SK-N-MC (cell line): ENCODE data around the gene NCOA1.
"Not testable (repeated sequence)": the region's sequence is repeated elsewhere in the genome, so short reads cannot be mapped to it uniquely, and the experiment has no call there.

Experiments
- DNase-seq: peaks from one replicate; pipeline ENCODE4 v3.0.0-alpha.2; 2011; ENCODE audit warnings: low read depth, low spot score
- H3K27ac ChIP-seq: fragments of 200-600 bp; sonication (generic); 2 replicates; pipeline ENCODE4 v1.5.1; 2016; ENCODE audit warnings: mixed run types
- H3K36me3 ChIP-seq: fragments of 200-600 bp; sonication (generic); 2 replicates; pipeline ENCODE4 v1.6.1; 2017; ENCODE audit warnings: antibody characterized with exemption, low read length, mixed read lengths; ENCODE audit not compliant: insufficient read depth
- H3K4me3 ChIP-seq: fragments of 200-600 bp; sonication (generic); 2 replicates; pipeline ENCODE4 v1.5.1; 2016
- H3K9ac ChIP-seq: fragments of 200-600 bp; sonication (generic); 2 replicates; pipeline ENCODE4 v1.8.0; 2017; ENCODE audit warnings: mixed run types, mixed read lengths; ENCODE audit not compliant: insufficient read length
- H3K9me3 ChIP-seq: fragments of 200-600 bp; sonication (generic); 2 replicates; pipeline ENCODE4 v1.6.1; 2017; ENCODE audit warnings: low read depth, mild to moderate bottlenecking, antibody characterized with exemption, low read length, moderate library complexity, mixed read lengths
- EZH2 ChIP-seq: fragments of 200-600 bp; sonication (generic); IDR thresholded peaks from one replicate; pipeline ENCODE4 v1.6.1; 2017; ENCODE audit warnings: antibody characterized with exemption
- FOXP2 ChIP-seq: optimal IDR thresholded peaks from 2 replicates; pipeline ENCODE3; 2011; ENCODE audit warnings: mild to moderate bottlenecking, moderate library complexity; ENCODE audit not compliant: insufficient read depth; ENCODE audit errors: extremely low read length, control extremely low read depth
- POLR2AphosphoS5 ChIP-seq: IDR thresholded peaks from 2 replicates; pipeline ENCODE4 v1.6.1; 2012; ENCODE audit warnings: mild to moderate bottlenecking, low read depth, low read length, borderline replicate concordance

The NCOA1 gene

GRCh38 chr2:24551016-24551415, 60.0 kb downstream of the NCOA1 start:
- TF ChIP-seq EZH2 (no peak), FOXP2 (no peak), POLR2AphosphoS5 (no peak)
- H3K9ac ChIP-seq = no peak overlapping the region
- H3K36me3 ChIP-seq = no peaks in the 10 kb centered on the region; the same call in 1 of the 2 replicates
- no peak for DNase-seq
- no peak overlapping the region for H3K27ac ChIP-seq
- H3K9me3 ChIP-seq = no peaks in the 10 kb centered on the region
- H3K4me3 ChIP-seq = no peak overlapping the region

- Histone ChIP-seq H3K9me3 (no peaks in the 10 kb centered on the region), H3K27ac (no peak overlapping the region), H3K4me3 (no peak overlapping the region), H3K36me3 (no peaks in the 10 kb centered on the region; the same call in 1 of the 2 replicates), H3K9ac (no peak overlapping the region)
- DNase-seq = no peak
- TF ChIP-seq EZH2 = no peak
- no peak for TF ChIP-seq FOXP2
- TF ChIP-seq POLR2AphosphoS5 = no peak
Observed at GRCh38 chr2:24552836-24553235, 61.8 kb downstream of the NCOA1 start.

GRCh38 chr2:24558781-24559472, 67.9 kb downstream of the NCOA1 start:
- Histone ChIP-seq H3K9me3 (no peaks in the 10 kb centered on the region), H3K4me3 (peak overlapping the region; percentile 37), H3K27ac (peak overlapping the region; percentile 46; the same call in 1 of the 2 replicates), H3K36me3 (no peaks in the 10 kb centered on the region; the same call in 1 of the 2 replicates), H3K9ac (peak overlapping the region; percentile 11)
- DNase-seq = no peak
- TF ChIP-seq FOXP2 (no peak), POLR2AphosphoS5 (no peak), EZH2 (no peak)

- Histone ChIP-seq H3K4me3 (peak overlapping the region; percentile 37), H3K36me3 (peaks cover 2% of the 10 kb centered on the region; the same call in 1 of the 2 replicates), H3K9ac (peak overlapping the region; percentile 11), H3K9me3 (no peaks in the 10 kb centered on the region), H3K27ac (peak overlapping the region; percentile 46; the same call in 1 of the 2 replicates)
- TF ChIP-seq EZH2 = no peak
- no peak for TF ChIP-seq FOXP2
- DNase-seq = peak; percentile 60
Observed at GRCh38 chr2:24559473-24560113, 68.5 kb downstream of the NCOA1 start.

GRCh38 chr2:24565537-24565936, 74.5 kb downstream of the NCOA1 start:
- Histone ChIP-seq H3K9me3 (no peaks in the 10 kb centered on the region), H3K27ac (no peak overlapping the region), H3K9ac (no peak overlapping the region), H3K36me3 (peaks cover 11% of the 10 kb centered on the region; the same call in 1 of the 2 replicates), H3K4me3 (no peak overlapping the region)
- DNase-seq = no peak
- TF ChIP-seq POLR2AphosphoS5 (no peak), FOXP2 (no peak), EZH2 (no peak)

- Histone ChIP-seq H3K27ac (no peak overlapping the region), H3K36me3 (peaks cover 11% of the 10 kb centered on the region; the same call in 1 of the 2 replicates), H3K9me3 (no peaks in the 10 kb centered on the region), H3K4me3 (no peak overlapping the region), H3K9ac (no peak overlapping the region)
- TF ChIP-seq POLR2AphosphoS5 (no peak), EZH2 (no peak), FOXP2 (no peak)
- no peak for DNase-seq
Observed at GRCh38 chr2:24566209-24566608, 75.2 kb downstream of the NCOA1 start.

GRCh38 chr2:24566630-24567029, 75.6 kb downstream of the NCOA1 start:
- Histone ChIP-seq H3K9me3 (no peaks in the 10 kb centered on the region), H3K27ac (no peak overlapping the region), H3K9ac (no peak overlapping the region), H3K4me3 (no peak overlapping the region), H3K36me3 (peaks cover 11% of the 10 kb centered on the region; the same call in 1 of the 2 replicates)
- no peak for TF ChIP-seq FOXP2
- no peak for DNase-seq

GRCh38 chr2:24568551-24568950, 77.5 kb downstream of the NCOA1 start:
- no peak overlapping the region for H3K4me3 ChIP-seq
- no peaks in the 10 kb centered on the region for H3K9me3 ChIP-seq
- DNase-seq = no peak
- no peak overlapping the region for H3K27ac ChIP-seq
- no peak for TF ChIP-seq EZH2
- TF ChIP-seq POLR2AphosphoS5 = no peak
- no peak for TF ChIP-seq FOXP2
- H3K9ac ChIP-seq = no peak overlapping the region
- peaks cover 11% of the 10 kb centered on the region; the same call in 1 of the 2 replicates for H3K36me3 ChIP-seq

- H3K9ac ChIP-seq, H3K36me3 ChIP-seq, H3K27ac ChIP-seq: not testable (repeated sequence)
Observed at GRCh38 chr2:24569565-24569964, 78.5 kb downstream of the NCOA1 start.

More at GRCh38 chr2:24569565-24569964, 78.5 kb downstream of the NCOA1 start:
- not testable (repeated sequence) for H3K4me3 ChIP-seq, DNase-seq, H3K9me3 ChIP-seq
